GM12873 (cell line): ENCODE measurements around the gene CST5.

ENCODE experiments used
- CTCF ChIP-seq: IDR thresholded peaks from 2 replicates; pipeline ENCODE4 v1.5.1; 2012; ENCODE audit warnings: low read depth, mild to moderate bottlenecking, moderate library complexity, low read length, control low read depth; ENCODE audit not compliant: insufficient read depth; ENCODE audit errors: missing control alignments

The CST5 gene

DNA sequence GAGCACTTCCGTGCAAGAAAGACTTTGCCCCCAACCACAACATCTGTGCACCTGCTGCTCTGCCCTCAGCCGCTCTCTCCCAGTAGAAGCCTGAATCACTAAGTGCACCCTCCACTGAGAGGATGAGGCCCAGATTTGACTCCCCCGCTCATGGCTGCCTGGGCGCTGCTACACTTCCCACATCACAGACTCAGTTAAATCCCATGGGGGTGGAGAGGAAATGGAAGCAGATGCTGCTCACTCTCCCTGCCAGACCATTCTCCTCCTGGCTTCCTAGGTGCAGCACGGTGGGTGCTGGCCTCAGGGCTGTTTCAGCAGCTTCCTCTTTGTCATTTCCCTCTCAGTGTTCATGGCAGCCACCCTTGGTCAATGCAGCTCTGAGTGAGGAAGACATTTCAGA lies 4.8 kb downstream of the CST5 start:
- TF ChIP-seq CTCF, result no peak

- TF ChIP-seq CTCF, result no peak
These were observed 6.1 kb downstream of the CST5 start for GRCh38 chr20:23873370-23874015.

GRCh38 chr20:23872065-23872464 lies 7.5 kb downstream of the CST5 start:
- no peak for TF ChIP-seq CTCF

DNA sequence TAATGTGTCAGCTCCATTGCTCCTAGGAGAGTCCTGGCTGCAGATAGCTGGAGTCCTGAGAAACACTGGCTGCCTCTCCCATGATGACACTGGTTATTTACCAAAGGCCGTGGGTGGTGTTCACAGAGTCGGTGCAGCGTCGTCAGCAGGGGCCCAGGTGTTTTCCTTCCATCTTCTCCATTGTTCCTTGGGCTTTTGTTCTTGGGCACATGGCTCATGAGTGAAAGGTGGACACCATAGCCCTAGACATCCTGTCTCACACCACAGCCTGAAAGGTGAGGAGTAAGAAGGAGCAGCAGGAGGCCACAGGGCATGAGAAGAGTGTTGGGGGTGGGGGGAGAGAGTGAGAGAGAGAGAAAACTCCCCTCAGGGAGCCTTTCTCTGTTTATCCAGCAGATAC lies 9.1 kb downstream of the CST5 start:
- no peak for TF ChIP-seq CTCF

DNA sequence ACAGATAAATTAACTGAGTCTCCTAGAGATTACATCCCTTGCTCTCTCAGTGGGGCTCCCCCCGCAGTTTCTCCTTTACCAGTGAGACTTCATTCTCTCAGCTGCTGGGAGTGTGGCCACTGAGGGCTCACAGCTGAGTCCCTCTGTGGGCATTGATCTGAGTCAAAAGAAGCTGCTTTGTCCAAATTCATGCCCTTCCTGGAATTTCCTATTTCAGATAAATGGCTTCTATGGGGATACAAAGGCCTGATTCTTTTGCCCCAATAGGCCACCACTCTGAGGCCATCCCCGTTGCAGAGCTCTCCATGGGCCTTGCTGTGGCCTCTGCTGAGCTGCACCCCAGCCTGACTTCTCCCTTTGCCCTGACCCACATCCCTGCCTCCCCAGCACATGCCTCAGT lies 10.0 kb downstream of the CST5 start:
- TF ChIP-seq CTCF, result no peak

- TF ChIP-seq CTCF, result no peak
These were observed 11.2 kb downstream of the CST5 start for GRCh38 chr20:23868321-23868720.

DNA sequence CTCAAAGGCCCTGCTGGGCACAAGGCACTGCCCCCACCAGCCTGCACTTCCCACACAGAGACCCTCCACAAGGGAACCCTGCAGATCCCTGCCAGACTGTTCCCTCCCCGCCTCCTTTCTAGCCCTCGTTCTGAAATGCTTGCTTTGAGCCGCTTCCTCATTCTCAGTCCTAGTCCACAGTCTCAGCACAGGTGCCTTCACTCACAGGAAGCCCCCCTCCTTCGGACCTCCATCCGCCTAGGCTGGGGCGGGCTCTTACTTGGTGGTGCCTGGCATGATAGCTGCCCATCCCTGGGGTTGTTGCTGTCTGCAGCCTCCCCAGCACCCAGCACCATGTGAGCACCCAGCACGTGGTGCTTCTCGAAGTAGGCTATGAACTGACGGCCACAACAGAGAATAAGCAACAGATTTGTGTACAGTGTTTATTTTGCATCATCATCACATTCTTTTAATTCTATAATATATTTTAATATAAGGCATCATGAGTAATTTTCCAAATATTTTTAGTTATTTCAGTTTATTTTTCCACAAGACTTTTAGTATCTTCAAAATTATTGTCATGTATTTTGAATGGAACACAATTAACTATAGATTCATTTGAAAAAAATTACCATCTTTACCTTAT lies 12.3 kb downstream of the CST5 start:
- no peak for TF ChIP-seq CTCF
